Peyer's patch (tissue), 4 donors: ENCODE measurements around the gene MAP7D1.

Experiments
- CTCF ChIP-seq, 6 experiments: fragments of 450-650 bp in 4 of 6; fragments of 200-600 bp in 2 of 6; sonication (generic) in 1 of 6; IDR thresholded peaks; one replicate each; pipeline ENCODE4 v1.5.1; 2017 to 2019; ENCODE audit warnings: antibody characterized with exemption in 6 of 6, mild to moderate bottlenecking in 3 of 6, moderate library complexity in 1 of 6
- POLR2A ChIP-seq, 2 donors: fragments of 450-650 bp; IDR thresholded peaks; one replicate each; pipeline ENCODE4 v1.5.1; 2017; ENCODE audit warnings: antibody characterized with exemption in 2 of 2, mild to moderate bottlenecking in 2 of 2, moderate library complexity in 2 of 2

- TF ChIP-seq CTCF (IDR thresholded peaks at IDR 0.05), result no peak
- peak; percentile 44 to 68 for TF ChIP-seq POLR2A (IDR thresholded peaks at IDR 0.05)
Measured at GRCh38 chr1:36150296-36151133, 5.4 kb upstream of the MAP7D1 start.
